K562 (cell line): ENCODE measurements around the gene PSRC1. TPM values are rescaled to one million over a fixed set of nuclear protein-coding genes. Genes with fewer than 3 reads are reported as not detected.

Experiments used
- polyA plus RNA-seq, 8 experiments: library from polyadenylated mRNA; depleted of rRNA in 4 of 8; stranded (reverse) in 5 of 8; unstranded in 3 of 8; fragments of >200 nt; fragmentation: Nextera tagmentation in 2 of 8; fragmentation: Illumina TruSeq in 1 of 8; extraction: Ambion mirVana in 2 of 8; extraction: Trizol in 1 of 8; gene quantifications; 2 replicates each; pipeline versions ENCODE4 v1.2.1 to v1.2.3, GENCODE V29; 2011 to 2014; ENCODE audit warnings: inconsistent platforms in 1 of 8, missing spikeins in 1 of 8
- total RNA-seq, 7 experiments: library from RNA; depleted of rRNA in 6 of 7; stranded (reverse); fragments of >200 nt in 6 of 7; fragmentation: Illumina TruSeq in 2 of 7; extraction: Trizol in 2 of 7; gene quantifications; 2 replicates each; pipeline versions ENCODE4 v1.2.1 to v1.2.3, GENCODE V29; 2011 to 2021; ENCODE audit warnings: low replicate concordance in 1 of 7
- TF ChIP-seq, protein P1 (sequence below): fragments of 450-650 bp; IDR thresholded peaks from 2 replicates; pipeline ENCODE4 v1.6.1; 2016; ENCODE audit warnings: mild to moderate bottlenecking, moderate library complexity

Gene PSRC1
- total and polyA plus RNA-seq, 9 of the 15 experiments (the other 6 are each of a cell fraction or from before 2014, with no cell fraction given), result 6.5 to 65.2 (median 39.3) TPM

DNA sequence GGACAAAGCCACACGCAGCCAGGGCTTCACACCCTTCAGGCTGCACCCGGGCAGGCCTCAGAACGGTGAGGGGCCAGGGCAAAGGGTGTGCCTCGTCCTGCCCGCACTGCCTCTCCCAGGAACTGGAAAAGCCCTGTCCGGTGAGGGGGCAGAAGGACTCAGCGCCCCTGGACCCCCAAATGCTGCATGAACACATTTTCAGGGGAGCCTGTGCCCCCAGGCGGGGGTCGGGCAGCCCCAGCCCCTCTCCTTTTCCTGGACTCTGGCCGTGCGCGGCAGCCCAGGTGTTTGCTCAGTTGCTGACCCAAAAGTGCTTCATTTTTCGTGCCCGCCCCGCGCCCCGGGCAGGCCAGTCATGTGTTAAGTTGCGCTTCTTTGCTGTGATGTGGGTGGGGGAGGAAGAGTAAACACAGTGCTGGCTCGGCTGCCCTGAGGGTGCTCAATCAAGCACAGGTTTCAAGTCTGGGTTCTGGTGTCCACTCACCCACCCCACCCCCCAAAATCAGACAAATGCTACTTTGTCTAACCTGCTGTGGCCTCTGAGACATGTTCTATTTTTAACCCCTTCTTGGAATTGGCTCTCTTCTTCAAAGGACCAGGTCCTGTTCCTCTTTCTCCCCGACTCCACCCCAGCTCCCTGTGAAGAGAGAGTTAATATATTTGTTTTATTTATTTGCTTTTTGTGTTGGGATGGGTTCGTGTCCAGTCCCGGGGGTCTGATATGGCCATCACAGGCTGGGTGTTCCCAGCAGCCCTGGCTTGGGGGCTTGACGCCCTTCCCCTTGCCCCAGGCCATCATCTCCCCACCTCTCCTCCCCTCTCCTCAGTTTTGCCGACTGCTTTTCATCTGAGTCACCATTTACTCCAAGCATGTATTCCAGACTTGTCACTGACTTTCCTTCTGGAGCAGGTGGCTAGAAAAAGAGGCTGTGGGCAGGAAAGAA is 8.1 kb downstream of the PSRC1 start (continued):
- TF ChIP-seq, protein P1, sequence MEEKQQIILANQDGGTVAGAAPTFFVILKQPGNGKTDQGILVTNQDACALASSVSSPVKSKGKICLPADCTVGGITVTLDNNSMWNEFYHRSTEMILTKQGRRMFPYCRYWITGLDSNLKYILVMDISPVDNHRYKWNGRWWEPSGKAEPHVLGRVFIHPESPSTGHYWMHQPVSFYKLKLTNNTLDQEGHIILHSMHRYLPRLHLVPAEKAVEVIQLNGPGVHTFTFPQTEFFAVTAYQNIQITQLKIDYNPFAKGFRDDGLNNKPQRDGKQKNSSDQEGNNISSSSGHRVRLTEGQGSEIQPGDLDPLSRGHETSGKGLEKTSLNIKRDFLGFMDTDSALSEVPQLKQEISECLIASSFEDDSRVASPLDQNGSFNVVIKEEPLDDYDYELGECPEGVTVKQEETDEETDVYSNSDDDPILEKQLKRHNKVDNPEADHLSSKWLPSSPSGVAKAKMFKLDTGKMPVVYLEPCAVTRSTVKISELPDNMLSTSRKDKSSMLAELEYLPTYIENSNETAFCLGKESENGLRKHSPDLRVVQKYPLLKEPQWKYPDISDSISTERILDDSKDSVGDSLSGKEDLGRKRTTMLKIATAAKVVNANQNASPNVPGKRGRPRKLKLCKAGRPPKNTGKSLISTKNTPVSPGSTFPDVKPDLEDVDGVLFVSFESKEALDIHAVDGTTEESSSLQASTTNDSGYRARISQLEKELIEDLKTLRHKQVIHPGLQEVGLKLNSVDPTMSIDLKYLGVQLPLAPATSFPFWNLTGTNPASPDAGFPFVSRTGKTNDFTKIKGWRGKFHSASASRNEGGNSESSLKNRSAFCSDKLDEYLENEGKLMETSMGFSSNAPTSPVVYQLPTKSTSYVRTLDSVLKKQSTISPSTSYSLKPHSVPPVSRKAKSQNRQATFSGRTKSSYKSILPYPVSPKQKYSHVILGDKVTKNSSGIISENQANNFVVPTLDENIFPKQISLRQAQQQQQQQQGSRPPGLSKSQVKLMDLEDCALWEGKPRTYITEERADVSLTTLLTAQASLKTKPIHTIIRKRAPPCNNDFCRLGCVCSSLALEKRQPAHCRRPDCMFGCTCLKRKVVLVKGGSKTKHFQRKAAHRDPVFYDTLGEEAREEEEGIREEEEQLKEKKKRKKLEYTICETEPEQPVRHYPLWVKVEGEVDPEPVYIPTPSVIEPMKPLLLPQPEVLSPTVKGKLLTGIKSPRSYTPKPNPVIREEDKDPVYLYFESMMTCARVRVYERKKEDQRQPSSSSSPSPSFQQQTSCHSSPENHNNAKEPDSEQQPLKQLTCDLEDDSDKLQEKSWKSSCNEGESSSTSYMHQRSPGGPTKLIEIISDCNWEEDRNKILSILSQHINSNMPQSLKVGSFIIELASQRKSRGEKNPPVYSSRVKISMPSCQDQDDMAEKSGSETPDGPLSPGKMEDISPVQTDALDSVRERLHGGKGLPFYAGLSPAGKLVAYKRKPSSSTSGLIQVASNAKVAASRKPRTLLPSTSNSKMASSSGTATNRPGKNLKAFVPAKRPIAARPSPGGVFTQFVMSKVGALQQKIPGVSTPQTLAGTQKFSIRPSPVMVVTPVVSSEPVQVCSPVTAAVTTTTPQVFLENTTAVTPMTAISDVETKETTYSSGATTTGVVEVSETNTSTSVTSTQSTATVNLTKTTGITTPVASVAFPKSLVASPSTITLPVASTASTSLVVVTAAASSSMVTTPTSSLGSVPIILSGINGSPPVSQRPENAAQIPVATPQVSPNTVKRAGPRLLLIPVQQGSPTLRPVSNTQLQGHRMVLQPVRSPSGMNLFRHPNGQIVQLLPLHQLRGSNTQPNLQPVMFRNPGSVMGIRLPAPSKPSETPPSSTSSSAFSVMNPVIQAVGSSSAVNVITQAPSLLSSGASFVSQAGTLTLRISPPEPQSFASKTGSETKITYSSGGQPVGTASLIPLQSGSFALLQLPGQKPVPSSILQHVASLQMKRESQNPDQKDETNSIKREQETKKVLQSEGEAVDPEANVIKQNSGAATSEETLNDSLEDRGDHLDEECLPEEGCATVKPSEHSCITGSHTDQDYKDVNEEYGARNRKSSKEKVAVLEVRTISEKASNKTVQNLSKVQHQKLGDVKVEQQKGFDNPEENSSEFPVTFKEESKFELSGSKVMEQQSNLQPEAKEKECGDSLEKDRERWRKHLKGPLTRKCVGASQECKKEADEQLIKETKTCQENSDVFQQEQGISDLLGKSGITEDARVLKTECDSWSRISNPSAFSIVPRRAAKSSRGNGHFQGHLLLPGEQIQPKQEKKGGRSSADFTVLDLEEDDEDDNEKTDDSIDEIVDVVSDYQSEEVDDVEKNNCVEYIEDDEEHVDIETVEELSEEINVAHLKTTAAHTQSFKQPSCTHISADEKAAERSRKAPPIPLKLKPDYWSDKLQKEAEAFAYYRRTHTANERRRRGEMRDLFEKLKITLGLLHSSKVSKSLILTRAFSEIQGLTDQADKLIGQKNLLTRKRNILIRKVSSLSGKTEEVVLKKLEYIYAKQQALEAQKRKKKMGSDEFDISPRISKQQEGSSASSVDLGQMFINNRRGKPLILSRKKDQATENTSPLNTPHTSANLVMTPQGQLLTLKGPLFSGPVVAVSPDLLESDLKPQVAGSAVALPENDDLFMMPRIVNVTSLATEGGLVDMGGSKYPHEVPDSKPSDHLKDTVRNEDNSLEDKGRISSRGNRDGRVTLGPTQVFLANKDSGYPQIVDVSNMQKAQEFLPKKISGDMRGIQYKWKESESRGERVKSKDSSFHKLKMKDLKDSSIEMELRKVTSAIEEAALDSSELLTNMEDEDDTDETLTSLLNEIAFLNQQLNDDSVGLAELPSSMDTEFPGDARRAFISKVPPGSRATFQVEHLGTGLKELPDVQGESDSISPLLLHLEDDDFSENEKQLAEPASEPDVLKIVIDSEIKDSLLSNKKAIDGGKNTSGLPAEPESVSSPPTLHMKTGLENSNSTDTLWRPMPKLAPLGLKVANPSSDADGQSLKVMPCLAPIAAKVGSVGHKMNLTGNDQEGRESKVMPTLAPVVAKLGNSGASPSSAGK, result no peak
- TF ChIP-seq, all 486 proteins: peak for 52
